ENCODE results near the gene TOM1.

- TF ChIP-seq CTCF (IDR thresholded peaks at IDR 0.05 in 8 of 11, conservative IDR thresholded peaks at IDR 0.05 in 3 of 11) (no peak), POLR2A (IDR thresholded peaks at IDR 0.05) (no peak)
These were observed 49.0 kb downstream of the TOM1 start for GRCh38 chr22:35348703-35349102.
